GM18867 (cell line): ENCODE results near the gene TSSK6.

Experiments used
- ATAC-seq: cut with Tn5 transposase; IDR thresholded peaks from one replicate; pipeline ENCODE4 v1.9.1; 2021; ENCODE audit warnings: mild to moderate bottlenecking, moderate library complexity; ENCODE audit not compliant: unreplicated experiment

TSSK6 gene

DNA sequence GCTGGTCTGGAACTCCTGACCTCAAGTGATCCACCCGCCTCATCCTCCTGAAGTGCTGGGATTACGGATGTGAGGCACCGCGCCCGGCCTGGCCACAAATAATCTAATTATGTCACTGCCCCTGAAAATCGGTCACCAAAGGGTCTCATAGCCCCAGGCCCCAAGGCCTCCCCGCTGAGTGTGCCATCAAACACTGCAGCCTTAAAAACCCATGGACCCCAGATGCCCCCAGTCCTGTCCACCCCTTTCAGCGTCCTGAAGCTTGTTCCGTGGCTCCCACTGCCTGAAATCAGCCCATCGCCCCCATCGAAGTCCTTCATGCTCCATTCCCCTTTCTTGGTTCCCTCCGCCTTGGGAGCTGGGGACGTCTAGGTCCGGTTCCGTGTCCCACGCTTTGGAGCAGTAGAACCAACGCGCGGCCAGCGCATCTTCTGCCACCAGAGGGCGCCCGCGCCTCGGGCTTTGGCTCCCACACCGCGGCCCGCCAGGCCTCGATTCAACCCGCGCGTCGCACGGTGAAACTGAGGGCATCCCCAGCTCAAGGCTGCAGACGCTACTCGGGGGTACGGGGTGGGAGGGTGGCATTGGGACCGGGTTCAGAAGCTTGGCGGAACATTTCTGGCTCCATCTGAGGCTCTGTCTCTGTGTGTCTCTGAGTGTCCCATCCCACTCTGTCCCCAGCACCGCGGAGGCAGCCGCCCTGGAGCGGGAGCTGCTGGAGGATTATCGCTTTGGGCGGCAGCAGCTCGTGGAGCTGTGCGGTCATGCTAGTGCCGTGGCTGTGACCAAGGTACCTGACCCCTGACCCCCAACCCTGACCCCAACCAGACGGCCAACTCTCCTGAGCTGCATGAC is 16.8 kb upstream of the TSSK6 start:
- ATAC-seq = peak; percentile 52

- no peak for ATAC-seq
Observed at GRCh38 chr19:19530889-19531288, 15.5 kb upstream of the TSSK6 start.

DNA sequence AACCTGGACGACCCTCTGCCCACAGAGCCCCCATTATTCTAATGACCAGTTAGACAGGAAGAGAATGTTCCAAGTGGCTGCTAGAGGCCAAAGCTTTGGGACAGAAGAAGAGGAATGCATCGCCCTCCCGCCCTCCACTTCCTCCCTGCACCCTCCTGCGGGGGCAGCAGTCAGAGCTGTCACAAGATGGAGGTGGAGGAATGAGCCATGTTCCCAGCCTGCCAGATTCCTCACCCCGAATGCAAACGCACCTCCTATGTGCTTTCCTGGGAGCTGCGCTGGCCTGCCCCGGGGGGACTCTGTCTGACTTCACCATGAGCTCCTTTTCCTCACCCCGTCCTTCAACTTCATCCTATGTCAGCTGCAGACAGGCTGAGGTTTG is 15.1 kb upstream of the TSSK6 start:
- no peak for ATAC-seq

DNA sequence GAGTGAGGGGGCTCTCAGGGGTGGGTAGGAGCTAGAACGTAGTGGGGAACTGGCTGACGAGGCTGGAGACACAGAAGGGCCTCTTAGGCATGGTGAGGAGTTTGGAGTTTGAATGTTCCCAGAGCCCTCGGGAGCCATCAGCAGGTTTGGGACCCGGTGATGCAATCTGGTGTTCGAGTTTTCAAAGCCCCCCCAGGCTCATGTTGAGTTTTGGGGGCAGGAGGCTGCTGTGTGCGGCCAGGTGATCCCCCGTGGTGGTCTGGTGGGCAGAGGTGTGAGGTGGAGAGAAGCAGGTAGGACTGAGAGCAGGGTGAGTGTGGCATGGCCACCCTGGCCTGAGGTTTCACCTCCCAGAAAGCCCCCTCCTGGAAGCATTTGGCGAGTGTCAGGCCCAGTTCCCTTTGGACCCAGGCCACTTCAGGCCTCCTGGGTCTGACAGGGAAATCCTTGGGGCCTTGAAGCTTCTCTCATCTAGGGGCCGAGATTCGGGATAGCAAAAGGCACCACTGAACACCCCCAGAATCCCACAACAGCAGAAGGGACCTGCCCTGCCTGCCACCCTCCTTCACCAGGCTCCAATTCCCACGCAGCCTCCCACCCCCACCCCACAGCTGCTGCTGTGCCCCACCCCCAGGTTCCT is 14.6 kb upstream of the TSSK6 start:
- no peak for ATAC-seq

GRCh38 chr19:19528721-19529490 is 13.6 kb upstream of the TSSK6 start, which contains the start of gene YJEFN3:
Gene YJEFN3, plus strand, starts transcription at chr19:19528911. Its CDS starts 22 bp downstream, at chr19:19528933.
- ATAC-seq = no peak

DNA sequence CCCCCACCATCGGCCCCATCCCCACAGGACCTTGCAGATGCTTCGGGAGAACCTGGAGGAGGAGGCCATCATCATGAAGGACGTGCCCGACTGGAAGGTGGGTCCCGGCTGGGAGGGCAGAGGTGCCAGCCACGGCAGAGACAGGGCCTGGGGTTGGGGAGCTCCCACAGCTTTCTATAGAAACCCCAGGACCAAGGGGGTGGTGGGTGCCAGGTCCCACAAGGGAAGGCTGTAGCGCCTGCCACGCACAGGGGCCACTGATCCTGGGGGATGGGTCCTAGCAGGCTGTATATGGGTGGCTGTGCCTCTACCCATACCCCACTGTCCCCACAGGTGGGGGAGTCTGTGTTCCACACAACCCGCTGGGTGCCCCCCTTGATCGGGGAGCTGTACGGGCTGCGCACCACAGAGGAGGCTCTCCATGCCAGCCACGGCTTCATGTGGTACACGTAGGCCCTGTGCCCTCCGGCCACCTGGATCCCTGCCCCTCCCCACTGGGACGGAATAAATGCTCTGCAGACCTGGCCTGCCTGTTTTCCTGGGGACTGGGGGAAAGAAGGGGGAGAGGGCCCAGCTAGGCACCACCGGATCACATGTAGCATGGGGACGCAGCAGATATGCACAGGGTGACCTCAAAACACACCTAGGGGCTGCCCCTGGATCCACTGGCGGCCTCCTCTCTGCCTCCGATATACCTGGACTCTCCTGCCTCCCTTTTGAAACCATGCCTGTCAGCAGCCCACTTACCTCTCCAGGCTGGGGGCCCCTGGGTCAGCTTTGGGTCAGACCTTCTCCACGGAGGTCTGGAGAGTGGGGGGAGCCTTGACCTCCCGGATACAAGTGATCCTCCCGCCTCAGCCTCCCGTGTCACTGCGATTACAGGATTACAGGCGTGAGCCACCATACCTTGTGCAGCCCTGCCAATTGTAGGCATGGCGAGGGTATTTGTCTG is 12.6 kb upstream of the TSSK6 start:
- ATAC-seq = no peak

DNA sequence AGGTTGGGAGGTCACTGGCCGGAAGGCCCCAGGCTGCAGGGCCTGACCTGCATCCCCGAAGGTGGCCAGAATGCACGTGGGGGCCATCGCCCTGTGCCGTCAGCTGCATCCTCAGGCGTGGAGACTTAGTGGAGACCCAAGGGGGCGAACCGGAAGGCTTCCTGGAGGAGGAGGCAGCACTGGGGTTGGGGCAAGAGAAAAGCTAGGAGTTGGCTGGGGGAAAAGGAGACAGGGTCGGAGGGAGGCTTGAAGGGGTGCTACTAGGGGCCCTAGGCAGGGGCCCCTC is 12.0 kb upstream of the TSSK6 start:
- no peak for ATAC-seq

DNA sequence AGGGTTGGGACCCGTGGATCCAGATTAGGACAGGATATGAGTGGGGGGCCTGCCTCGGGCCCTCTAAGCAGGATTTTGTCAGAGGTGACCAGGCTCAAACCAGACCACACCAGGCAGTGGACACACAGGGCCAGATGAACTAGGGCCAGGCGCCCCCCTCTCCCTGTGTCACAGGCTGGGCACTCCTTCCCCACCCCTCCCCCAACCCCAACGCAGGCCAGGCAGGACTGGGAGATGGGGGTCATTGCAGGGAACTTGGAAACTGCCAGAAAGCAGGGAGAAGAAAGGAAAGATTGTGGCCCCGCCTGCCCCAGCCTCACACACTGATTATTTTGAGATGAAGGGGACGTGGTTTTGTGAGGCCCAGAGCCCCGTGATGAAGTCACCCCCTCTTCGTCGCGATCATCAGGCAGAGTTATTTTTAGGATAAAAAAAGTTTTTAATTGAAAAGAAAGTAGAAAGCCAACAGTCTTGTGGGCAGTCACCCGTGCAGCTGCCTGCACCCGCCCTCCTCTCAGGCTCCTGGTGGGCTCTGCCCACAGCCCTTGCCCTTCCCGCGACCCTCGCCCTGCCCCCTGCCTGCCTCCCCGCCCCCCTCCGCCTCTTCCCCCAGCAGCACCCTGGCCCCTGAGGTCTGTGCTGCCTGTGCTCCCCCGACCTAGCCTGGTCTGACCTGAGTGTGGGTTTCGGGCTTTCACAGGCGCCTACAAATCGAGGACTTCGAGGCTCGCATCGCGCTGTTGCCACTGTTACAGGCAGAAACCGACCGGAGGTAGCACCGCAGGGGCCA is 11.4 kb upstream of the TSSK6 start:
- ATAC-seq = no peak

- ATAC-seq = no peak
Observed at GRCh38 chr19:19525611-19526380, 10.4 kb upstream of the TSSK6 start.

GRCh38 chr19:19524053-19524452 is 8.7 kb upstream of the TSSK6 start:
- ATAC-seq = no peak

DNA sequence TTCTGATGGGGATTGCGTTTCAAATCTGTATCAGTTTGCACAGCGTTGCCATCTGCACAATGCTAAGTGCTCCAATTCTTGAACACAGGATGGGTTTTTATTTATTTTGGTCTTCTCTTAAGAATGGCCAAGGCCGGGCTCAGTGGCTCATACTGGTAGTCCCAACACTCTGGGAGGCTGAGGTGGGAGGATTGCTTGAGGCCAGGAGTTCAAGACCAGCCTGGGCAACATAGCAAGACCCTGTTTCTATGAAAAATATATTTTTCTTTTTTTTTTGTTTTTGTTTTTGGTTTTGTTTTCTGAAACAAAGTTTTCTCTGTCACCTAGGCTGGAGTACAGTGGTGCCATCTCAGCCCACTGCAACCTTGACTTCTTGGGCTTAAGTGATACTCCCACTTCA is 7.8 kb upstream of the TSSK6 start:
- no peak for ATAC-seq

DNA sequence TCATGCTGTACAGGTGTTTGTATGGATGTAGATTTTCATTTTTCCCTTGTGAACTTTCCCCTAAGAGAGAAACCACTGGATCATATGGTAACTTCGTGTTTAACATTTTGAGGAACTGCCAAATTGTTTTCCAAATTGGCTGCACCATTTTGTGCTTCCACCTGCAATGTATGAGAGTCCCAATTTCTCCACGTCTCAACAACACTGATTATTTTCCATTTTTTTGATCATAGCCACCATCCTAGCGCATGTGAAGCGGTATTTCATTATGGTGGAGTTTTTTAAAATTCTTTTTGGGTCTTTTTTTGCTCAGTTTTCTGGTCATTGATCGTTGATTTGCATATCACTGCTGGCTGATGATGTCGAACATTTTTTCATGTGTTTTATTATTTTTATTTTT is 5.6 kb upstream of the TSSK6 start:
- ATAC-seq = no peak

GRCh38 chr19:19517235-19517619 is 1.9 kb upstream of the TSSK6 start:
- ATAC-seq = no peak

DNA sequence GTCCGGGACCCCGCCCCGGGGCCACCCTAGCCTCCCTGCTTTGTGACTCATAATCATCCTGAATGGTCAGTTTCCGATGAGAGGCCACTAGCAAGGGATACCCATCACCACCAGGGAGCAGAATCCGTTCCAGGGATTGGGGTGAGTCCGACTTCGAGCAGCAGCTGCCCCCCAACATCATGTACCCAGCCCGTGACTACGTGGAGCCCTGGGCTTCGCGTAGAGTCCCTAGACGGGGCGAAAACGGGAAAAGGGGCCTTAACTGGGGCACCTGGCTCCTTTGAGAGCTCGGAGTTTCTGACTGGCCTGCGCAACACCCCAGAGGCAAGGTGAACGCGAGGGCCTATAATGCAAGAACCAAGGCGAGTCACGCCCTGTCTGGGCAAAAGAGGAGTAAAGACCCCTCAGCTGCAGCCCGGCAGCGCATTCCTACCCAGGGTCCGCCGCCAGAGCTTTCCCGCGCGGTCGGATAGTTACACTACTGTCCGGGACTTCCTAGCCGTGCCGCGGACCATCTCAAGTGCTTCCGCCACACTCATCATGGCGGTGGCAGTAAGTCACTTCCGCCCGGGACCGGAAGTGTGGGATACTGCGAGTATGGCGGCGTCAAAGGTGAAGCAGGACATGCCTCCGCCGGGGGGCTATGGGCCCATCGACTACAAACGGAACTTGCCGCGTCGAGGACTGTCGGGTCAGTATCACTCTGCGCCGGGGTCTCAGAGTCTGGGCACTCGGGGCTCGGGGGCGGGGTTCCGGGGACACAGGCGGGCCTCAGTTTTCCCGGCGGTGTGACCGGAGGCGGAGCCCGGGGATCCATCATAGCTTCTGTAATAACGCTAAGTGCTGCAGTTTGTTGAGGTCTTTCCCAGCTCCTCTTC is 533 bp upstream of the TSSK6 start, which contains the start of gene NDUFA13:
Gene NDUFA13, plus strand, starts transcription at position 584 of the 878 bp plus-strand sequence. Its CDS starts 14 bp downstream, at position 598.
- peak; percentile 90 for ATAC-seq

GRCh38 chr19:19514215-19514657 is 1.1 kb downstream of the TSSK6 start:
- ATAC-seq = no peak

- no peak for ATAC-seq
Observed at GRCh38 chr19:19513682-19514081, 1.7 kb downstream of the TSSK6 start.

DNA sequence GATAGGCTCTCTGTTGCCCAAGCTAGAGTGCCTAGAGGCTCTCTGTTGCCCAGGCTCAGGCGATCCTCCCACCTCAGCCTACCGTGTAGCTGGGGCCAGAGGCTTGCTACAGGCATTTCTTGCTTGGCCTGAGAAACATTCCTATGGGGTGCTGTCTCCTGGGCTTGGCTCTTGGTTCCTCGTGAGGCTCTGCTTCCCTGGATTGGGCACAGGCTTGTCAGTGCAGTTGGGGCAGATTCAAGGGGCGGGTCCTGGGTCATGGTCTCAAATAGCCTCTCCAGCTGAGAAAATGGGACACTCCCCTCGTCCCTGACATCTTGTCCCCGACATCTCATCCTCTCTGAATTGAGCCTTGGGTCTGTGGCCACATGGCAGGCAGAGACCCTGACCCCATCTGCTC is 4.9 kb downstream of the TSSK6 start:
- no peak for ATAC-seq

DNA sequence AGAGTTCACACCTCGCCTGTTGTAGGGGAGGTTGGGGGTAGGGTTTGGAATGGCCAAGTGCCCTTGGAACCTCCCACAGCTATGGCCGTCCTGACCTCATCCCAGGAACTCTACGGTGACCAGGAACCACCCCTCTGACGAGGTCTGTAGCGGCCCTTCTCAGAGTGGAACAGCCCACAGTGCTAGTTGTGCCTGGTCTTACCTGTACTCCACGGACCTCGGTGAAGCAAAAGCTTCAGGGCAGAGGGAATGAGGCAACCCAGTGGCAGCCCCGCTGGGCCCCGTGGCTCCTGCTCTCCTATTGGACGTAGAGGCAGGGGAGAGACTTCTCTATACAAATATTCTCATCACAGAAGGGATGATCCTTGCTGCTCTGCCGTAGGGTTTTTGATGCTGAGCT is 7.1 kb downstream of the TSSK6 start:
- ATAC-seq = no peak
